Tibial nerve (tissue), 4 donors: ENCODE data around the gene ALDH3A1. TPM values are rescaled to one million over a fixed set of nuclear protein-coding genes. Genes with fewer than 3 reads are reported as not detected.

ENCODE experiments used
- DNase-seq, 2 donors: peaks; one replicate each; pipeline ENCODE4 v3.0.0-alpha.2; 2019; ENCODE audit warnings: low spot score in 2 of 2
- H3K27ac ChIP-seq, 4 donors: fragments of 200-600 bp; sonication (generic) in 3 of 4; one replicate each; pipeline ENCODE4 v1.5.1; 2017 to 2019; ENCODE audit warnings: mild to moderate bottlenecking in 1 of 4
- H3K27me3 ChIP-seq, 2 donors: fragments of 200-600 bp; sonication (generic) in 1 of 2; one replicate each; pipeline versions ENCODE4 v1.5.1 to v1.6.0; 2017 to 2019
- H3K36me3 ChIP-seq, 3 donors: fragments of 200-600 bp; sonication (generic); one replicate each; pipeline ENCODE4 v1.5.1; 2018 to 2019
- H3K4me1 ChIP-seq, 4 donors: fragments of 200-600 bp; sonication (generic) in 3 of 4; one replicate each; pipeline ENCODE4 v1.5.1; 2017 to 2019
- H3K4me3 ChIP-seq, 4 donors: fragments of 200-600 bp; sonication (generic) in 3 of 4; one replicate each; pipeline ENCODE4 v1.5.1; 2017 to 2019; ENCODE audit warnings: mild to moderate bottlenecking in 1 of 4, moderate library complexity in 1 of 4
- H3K9me3 ChIP-seq, 4 donors: fragments of 200-600 bp; sonication (generic) in 3 of 4; one replicate each; pipeline ENCODE4 v1.5.1; 2017 to 2019
- CTCF ChIP-seq, 5 experiments: fragments of 200-600 bp in 3 of 5; fragments of 450-650 bp in 2 of 5; sonication (generic) in 3 of 5; IDR thresholded peaks; one replicate each; pipeline ENCODE4 v1.5.1; 2016 to 2019; ENCODE audit warnings: antibody characterized with exemption in 5 of 5, mild to moderate bottlenecking in 3 of 5, moderate library complexity in 2 of 5
- EP300 ChIP-seq, 2 donors: sonication (generic); formaldehyde crosslinking; IDR thresholded peaks; one replicate each; pipeline ENCODE4 v1.6.1; 2017; ENCODE audit warnings: antibody characterized with exemption in 2 of 2, mild to moderate bottlenecking in 1 of 2
- POLR2A ChIP-seq, 2 donors: fragments of 450-650 bp; IDR thresholded peaks; one replicate each; pipeline ENCODE4 v1.6.1; 2017; ENCODE audit warnings: antibody characterized with exemption in 2 of 2, mild to moderate bottlenecking in 2 of 2, moderate library complexity in 2 of 2
- WGBS, 2 donors: methylation state at CpG; one replicate each; pipeline ENCODE4 v1.1.5; 2018; 5-methylcytosine and 5-hydroxymethylcytosine counted together
- total RNA-seq, 4 donors: library from RNA; depleted of rRNA; stranded (reverse); fragments of >200 nt; gene quantifications; one replicate each; pipeline ENCODE4 v1.1.0, GENCODE V29; 2016

The ALDH3A1 gene
- total RNA-seq, 4 donors from 2014 or later: 0.21 to 2.1 (median 1.7) TPM; not detected in 1

GRCh38 chr17:19752216-19753050, 4.3 kb upstream of the ALDH3A1 start:
- H3K27me3 ChIP-seq: no peaks in the 10 kb centered on the region
- no peak for TF ChIP-seq POLR2A (IDR thresholded peaks at IDR 0.05)
- no peak for TF ChIP-seq EP300 (IDR thresholded peaks at IDR 0.05)
- no peak for TF ChIP-seq CTCF (IDR thresholded peaks at IDR 0.05)
- no peaks in the 10 kb centered on the region for H3K36me3 ChIP-seq
- no peaks in the 10 kb centered on the region for H3K9me3 ChIP-seq
- peaks cover 0 to 26% (median 10%) of the 10 kb centered on the region in 4 donors for H3K4me1 ChIP-seq
- DNase-seq: no peak
- no peak overlapping the region for H3K4me3 ChIP-seq
- 80 to 82% methylated on average over 15 of the region's 15 CpGs for whole genome bisulfite sequencing, 2 donors
- H3K27ac ChIP-seq: peak overlapping the region in 3 of 4 donors; percentile 21 to 75 (median 55)

DNA sequence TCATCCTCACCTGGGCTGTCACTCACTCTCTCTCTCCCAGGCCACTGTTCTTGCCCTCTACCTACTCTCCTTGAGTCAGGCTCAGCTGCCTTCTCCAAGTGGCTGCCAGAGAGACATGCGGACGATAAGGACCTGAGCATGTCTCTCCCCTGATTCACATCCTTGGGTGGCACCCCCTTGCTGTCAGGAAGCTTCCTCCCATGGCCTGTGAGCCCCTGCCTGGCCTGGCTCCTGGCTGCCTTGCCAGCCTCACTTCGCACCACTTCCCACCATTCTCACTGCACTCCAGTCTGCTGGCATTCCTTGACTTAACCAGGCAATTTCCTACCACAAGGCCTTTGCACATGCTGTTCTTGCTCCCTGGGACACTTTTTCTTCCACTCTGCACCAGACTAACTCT, 2.7 kb upstream of the ALDH3A1 start:
- TF ChIP-seq CTCF (IDR thresholded peaks at IDR 0.05) (no peak), POLR2A (IDR thresholded peaks at IDR 0.05) (no peak), EP300 (IDR thresholded peaks at IDR 0.05) (no peak)
- Histone ChIP-seq H3K27ac (no peak overlapping the region), H3K4me1 (peaks cover 0 to 26% (median 10%) of the 10 kb centered on the region in 4 donors), H3K36me3 (no peaks in the 10 kb centered on the region), H3K4me3 (no peak overlapping the region), H3K9me3 (no peaks in the 10 kb centered on the region), H3K27me3 (no peaks in the 10 kb centered on the region)
- DNase-seq: no peak
- WGBS, 2 donors: 96% methylated on average over 3 of the region's 3 CpGs

- Histone ChIP-seq H3K4me3 (no peak overlapping the region), H3K9me3 (no peaks in the 10 kb centered on the region), H3K36me3 (no peaks in the 10 kb centered on the region), H3K4me1 (peaks cover 0 to 31% (median 16%) of the 10 kb centered on the region in 4 donors), H3K27ac (no peak overlapping the region), H3K27me3 (no peaks in the 10 kb centered on the region)
- WGBS, 2 donors: 93 to 94% methylated on average over 9 of the region's 9 CpGs
- no peak for DNase-seq
- no peak for TF ChIP-seq EP300 (IDR thresholded peaks at IDR 0.05)
- no peak for TF ChIP-seq POLR2A (IDR thresholded peaks at IDR 0.05)
- TF ChIP-seq CTCF (IDR thresholded peaks at IDR 0.05): no peak
These were observed 2.0 kb upstream of the ALDH3A1 start for GRCh38 chr17:19750020-19750572.

DNA sequence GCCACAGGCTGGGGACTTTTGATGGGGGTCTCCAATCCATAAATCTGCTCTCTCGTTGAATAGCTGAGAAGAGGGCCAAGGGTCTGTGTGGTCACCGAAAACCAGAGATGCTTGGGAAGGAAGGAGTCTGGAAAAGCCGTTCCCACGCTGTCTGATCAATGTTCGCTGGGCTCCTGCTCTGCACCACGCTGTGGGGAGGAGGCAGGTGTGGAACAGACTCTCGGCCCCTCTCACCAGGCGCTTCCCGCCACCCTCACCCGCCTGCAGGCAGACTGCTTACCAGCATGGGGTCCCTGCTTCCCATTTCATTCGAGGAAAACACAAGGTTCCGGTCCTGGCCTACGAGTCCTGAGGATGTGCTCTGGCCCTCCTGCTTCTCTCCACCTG, 702 bp upstream of the ALDH3A1 start:
- Histone ChIP-seq H3K4me3 (no peak overlapping the region), H3K4me1 (peaks cover 0 to 38% (median 17%) of the 10 kb centered on the region in 4 donors), H3K36me3 (no peaks in the 10 kb centered on the region), H3K27me3 (no peaks in the 10 kb centered on the region), H3K9me3 (no peaks in the 10 kb centered on the region), H3K27ac (peak overlapping the region in 1 of 4 donors; percentile 32)
- TF ChIP-seq EP300 (IDR thresholded peaks at IDR 0.05) (no peak), CTCF (IDR thresholded peaks at IDR 0.05) (no peak), POLR2A (IDR thresholded peaks at IDR 0.05) (no peak)
- 74 to 76% methylated on average over 13 of the region's 13 CpGs for WGBS, 2 donors
- DNase-seq: no peak

GRCh38 chr17:19747159-19747719, 859 bp downstream of the ALDH3A1 start:
- Histone ChIP-seq H3K27ac (no peak overlapping the region), H3K36me3 (no peaks in the 10 kb centered on the region), H3K9me3 (no peaks in the 10 kb centered on the region), H3K4me1 (peaks cover 0 to 24% (median 12%) of the 10 kb centered on the region in 4 donors), H3K4me3 (no peak overlapping the region), H3K27me3 (no peaks in the 10 kb centered on the region)
- WGBS, 2 donors: 97 to 100% methylated on average over 8 to 13 of the region's 13 CpGs
- no peak for DNase-seq
- no peak for TF ChIP-seq EP300 (IDR thresholded peaks at IDR 0.05)
- TF ChIP-seq CTCF (IDR thresholded peaks at IDR 0.05): no peak
- no peak for TF ChIP-seq POLR2A (IDR thresholded peaks at IDR 0.05)
